HT1080 (cell line): ENCODE data around the gene SMIM28. TPM values are rescaled to one million over a fixed set of nuclear protein-coding genes. Genes with fewer than 3 reads are reported as not detected.

Source experiments
- DNase-seq: peaks from one replicate; pipeline ENCODE4 v3.0.0-alpha.2; 2015; ENCODE audit warnings: low read depth
- small RNA-seq: library from RNA; depleted of rRNA; stranded (forward); fragments of <200 nt; gene quantifications from one replicate; pipeline ENCODE3, GENCODE V24; 2014
- total RNA-seq: library from RNA; depleted of rRNA; stranded (reverse); fragments of >200 nt; shearing (Covaris generic); gene quantifications from 2 replicates; pipeline ENCODE4 v1.2.3, GENCODE V29; 2014; rRNA removed

Gene SMIM28
- total RNA-seq, 1 experiment from 2014 or later: not detected

DNA sequence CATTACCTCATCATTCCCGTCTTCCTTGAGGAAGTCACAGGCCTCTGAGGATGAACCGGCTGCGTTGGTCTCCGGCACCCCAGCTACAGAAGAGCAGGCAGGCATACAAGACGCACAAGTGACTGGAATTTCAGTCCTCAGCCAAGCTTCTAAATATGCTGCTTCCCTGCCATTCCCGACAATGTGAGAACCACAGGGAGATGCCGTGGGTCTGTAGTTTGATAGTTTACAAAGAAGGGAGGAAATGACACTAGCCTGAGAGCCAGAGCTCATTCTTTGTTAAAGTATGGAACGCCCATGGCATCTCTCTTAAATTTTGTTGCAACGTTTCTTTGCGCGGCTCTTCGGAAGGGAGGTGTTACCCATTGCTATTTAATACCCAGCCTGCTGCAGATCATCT, 52.1 kb downstream of the SMIM28 start:
- DNase-seq: no peak

DNA sequence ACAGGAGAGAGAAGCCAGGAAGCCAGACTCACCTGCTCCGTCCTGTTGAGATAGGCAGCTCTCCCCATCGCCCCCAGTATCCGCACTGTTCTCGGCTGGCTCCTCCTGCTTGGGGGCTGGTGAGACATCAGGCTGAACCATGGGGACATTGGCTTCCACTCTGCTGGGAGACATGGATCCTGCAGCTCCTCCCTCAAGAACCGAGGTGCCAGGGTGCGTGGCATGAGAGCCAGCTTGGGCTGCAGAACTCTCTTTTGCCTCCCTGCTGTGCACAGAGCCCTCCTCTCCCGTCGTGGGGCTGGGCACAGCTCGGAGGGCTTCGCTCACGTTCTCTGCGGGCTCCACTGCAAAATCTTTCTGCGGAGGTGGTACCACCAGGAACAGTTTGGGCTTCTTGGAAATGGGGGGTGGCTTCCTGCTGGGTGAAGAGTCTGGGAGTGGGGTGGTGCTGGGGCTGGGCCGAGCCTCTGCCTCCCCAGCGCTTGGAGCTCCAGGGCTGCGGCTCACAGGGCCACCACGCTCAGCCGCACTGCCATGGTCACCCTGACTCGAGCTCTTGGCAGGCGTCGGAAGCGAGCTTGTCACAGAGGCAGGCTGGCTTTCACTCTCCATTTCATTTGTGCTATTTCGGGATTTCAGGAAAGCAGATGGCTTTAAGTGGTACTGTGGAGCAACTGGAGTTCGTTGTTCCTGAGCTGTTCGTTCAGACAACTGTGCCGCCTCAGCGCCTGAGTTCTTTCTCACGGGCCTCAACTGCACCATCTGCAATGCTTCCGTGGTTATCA, 52.8 kb downstream of the SMIM28 start:
- no peak for DNase-seq

DNA sequence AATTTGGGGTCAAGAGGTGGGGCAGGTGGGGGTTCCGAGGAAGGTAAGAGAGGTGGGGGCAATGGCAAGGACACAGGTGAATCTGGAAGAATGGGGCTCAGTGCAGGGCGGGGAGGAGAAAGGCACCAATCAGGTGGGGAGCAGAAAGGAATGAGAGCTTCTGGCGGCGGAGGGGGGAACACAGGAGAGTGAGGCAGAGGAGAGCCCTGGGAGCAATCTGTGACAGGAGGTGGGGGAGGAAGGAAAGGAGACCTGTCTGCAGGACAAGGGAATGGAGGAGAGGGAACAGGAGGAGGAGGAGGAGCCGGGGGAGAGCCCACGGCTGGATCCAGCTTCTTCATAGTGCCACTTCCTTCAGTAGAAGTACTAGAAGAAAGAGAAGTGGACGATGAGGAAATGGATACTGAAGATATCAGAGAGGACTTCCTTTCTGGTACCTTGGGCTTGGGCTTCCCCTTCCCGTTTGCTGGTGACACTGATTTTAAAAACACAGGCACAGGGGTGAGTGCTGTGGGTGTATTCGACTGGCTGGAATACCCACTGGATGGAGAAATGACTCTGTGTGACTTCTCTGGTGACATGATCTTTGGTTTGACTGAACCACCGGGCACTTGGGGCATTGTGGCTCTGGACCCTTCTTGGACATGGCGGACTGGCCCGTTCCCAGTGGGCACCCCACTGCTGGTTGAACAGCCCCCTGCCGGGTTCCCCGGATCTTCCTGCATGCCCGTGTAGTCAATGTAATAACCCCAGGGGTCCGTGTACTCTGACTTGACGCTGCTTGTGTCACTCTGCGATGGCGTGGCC, 53.8 kb downstream of the SMIM28 start:
- DNase-seq: no peak

DNA sequence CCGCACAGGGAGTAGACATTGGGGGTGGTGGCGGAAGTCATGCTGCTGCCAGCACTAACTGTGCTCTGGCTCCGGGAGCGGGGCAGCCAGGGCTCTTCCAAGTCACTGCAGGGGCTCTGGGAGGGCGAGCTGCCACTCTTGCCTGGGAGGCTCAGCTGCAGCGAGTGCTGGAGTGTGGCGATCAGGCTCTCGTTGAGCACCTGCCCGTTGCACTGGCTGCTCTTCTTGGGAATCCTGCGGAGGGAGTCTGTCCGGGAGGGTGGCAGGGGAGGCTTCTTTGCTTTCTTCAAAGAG, 54.3 kb downstream of the SMIM28 start:
- no peak for DNase-seq

Small RNA genes within 50 kb of the gene (small RNA-seq; reads per million reads assigned to genes)
- gene AL031003.1: not detected

Other genes starting within 250 kb of the SMIM28 start
- gene ARFGEF3, start 216.0 kb upstream of the SMIM28 start, total RNA-seq: 4.1 and 4.5 TPM in 2 replicates
- not detected in 2 replicates for gene PBOV1, start 159.4 kb upstream of the SMIM28 start, total RNA-seq
- 35.0 and 35.1 TPM in 2 replicates for gene HEBP2, start 26.3 kb downstream of the SMIM28 start, total RNA-seq
- 4.0 and 7.5 TPM in 2 replicates for gene NHSL1, start 121.6 kb downstream of the SMIM28 start, total RNA-seq